ENCODE measurements around the gene PIK3C3.

DNA sequence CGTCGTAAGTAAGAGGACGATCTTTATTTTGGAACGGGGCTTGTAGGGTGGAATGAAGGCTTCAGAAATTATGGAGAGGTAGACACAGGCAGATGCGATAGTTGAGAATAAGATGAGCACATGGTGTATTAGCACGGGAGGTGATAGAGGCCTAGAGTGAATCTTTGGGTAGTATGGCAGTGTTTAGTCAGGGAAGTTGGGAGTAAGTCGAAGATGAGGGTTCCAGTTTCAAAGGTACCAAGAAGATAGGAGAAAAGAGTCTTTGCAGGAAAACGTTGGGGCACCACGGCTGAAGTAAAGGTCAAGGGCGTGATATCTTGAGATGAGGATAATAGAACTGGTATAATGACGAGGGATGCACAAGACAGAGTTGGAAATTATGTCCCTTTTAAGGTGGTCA is 654 bp downstream of the PIK3C3 start:
- no peak for TF ChIP-seq POLR2A (IDR thresholded peaks at IDR 0.05)
- TF ChIP-seq, protein P1, sequence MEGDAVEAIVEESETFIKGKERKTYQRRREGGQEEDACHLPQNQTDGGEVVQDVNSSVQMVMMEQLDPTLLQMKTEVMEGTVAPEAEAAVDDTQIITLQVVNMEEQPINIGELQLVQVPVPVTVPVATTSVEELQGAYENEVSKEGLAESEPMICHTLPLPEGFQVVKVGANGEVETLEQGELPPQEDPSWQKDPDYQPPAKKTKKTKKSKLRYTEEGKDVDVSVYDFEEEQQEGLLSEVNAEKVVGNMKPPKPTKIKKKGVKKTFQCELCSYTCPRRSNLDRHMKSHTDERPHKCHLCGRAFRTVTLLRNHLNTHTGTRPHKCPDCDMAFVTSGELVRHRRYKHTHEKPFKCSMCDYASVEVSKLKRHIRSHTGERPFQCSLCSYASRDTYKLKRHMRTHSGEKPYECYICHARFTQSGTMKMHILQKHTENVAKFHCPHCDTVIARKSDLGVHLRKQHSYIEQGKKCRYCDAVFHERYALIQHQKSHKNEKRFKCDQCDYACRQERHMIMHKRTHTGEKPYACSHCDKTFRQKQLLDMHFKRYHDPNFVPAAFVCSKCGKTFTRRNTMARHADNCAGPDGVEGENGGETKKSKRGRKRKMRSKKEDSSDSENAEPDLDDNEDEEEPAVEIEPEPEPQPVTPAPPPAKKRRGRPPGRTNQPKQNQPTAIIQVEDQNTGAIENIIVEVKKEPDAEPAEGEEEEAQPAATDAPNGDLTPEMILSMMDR (IDR thresholded peaks at IDR 0.05): no peak
